HG03196 (cell line): Measurements from ENCODE around the gene OR2K2.
"Not testable (repeated sequence)": the region's sequence is repeated elsewhere in the genome, so short reads cannot be mapped to it uniquely, and the experiment has no call there.

ENCODE experiments used
- ATAC-seq: cut with Tn5 transposase; IDR thresholded peaks from one replicate; pipeline ENCODE4 v1.9.1; 2021; ENCODE audit not compliant: unreplicated experiment

Gene OR2K2

GRCh38 chr9:111298731-111299598 is 31.1 kb downstream of the OR2K2 start:
- no peak for ATAC-seq

- no peak for ATAC-seq
Measured at GRCh38 chr9:111298111-111298510, 31.9 kb downstream of the OR2K2 start.

GRCh38 chr9:111297066-111297824 is 32.8 kb downstream of the OR2K2 start:
- no peak for ATAC-seq

DNA sequence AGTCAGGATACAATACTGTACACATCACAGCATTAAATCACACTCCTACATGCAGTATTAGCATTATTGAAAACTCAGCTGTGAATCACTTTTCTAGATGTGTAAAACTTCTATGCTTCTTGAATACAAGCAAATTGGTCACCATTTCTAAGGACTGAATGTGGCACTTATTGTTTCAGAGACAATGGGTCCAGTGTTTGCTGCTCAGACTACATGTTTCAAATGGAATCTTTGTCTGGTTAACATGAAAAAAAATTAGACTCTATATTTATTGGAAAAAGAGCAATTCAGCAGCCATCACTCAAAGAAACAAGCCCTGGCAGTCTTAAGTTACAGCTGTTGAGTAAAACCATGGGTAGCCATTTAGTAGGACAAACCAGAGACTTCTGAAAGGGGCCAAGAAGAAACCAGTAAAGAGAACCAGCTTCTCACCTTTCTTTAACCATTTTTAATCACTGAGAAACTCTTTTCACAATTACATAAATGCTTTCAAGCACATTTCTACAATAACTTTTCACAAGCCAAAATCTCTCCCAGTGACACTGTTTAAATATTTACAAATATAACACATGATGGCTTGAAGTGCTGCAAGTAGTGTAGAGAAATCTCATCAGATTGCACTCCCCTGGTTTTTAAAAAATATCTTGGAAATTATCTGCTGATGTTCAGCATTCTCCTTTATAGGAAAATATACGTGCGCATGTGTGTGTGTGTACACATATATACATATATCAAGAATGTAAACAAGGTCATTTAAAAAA is 35.2 kb downstream of the OR2K2 start:
- ATAC-seq, result no peak

- no peak for ATAC-seq
Measured at GRCh38 chr9:111287127-111287526, 42.9 kb downstream of the OR2K2 start.

DNA sequence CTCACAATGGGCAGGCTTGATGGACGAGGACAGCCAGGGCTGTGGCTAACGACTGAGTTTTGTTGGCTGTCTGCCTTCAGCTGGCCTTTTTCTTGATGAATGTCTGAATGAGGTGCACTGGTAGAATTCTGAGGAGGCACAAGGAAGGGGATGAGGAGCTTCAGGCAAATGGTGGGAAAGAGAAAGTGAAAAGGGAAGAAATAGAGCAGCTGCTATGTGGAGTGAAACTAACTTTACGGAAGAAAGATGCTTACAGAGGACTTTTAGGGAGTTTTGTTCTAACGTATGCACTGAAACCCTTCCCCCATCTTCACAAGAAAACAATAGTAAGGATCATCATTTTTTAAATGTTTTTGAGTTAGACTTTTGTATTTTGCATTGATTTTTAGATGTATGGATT is 45.3 kb downstream of the OR2K2 start:
- ATAC-seq, result no peak

GRCh38 chr9:111282845-111283244 is 47.2 kb downstream of the OR2K2 start:
- ATAC-seq, result no peak

DNA sequence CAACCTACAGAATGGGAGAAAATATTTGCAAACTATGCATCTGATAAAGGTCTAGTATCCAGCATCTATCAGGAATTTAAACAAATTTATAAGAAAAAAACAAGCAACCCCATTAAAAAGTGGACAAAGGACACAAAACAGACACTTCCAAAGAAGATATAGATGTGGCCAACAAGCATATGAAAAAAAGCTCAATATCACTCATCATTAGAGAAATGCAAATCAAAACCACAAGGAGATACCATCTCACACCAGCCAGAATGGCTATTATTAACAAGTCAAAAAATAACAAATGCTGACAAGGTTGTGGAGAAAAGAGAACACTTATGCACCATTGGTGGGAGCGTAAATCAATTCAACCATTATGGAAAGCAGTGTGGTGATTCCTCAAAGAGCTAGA is 49.2 kb downstream of the OR2K2 start:
- not testable (repeated sequence) for ATAC-seq
